OCI-LY1 (cell line): ENCODE measurements around the gene MGA.

Experiments
- H2AFZ ChIP-seq: fragments of 200-600 bp; sonication (generic), shearing (Covaris generic); 2 replicates; pipeline ENCODE4 v1.6.0; 2014; ENCODE audit warnings: antibody characterized with exemption, mild to moderate bottlenecking, low read length
- H3F3A ChIP-seq: fragments of 200-600 bp; sonication (generic), shearing (Covaris generic); 2 replicates; pipeline ENCODE4 v1.6.0; 2014; ENCODE audit warnings: mild to moderate bottlenecking, antibody characterized with exemption, low read length, moderate library complexity; ENCODE audit not compliant: insufficient read depth
- H3K27ac ChIP-seq: fragments of 200-600 bp; sonication (generic); 2 replicates; pipeline ENCODE4 v1.5.1; 2014; ENCODE audit warnings: low read length, mixed run types, mild to moderate bottlenecking, low read depth; ENCODE audit not compliant: poor library complexity, severe bottlenecking
- H3K27me3 ChIP-seq: fragments of 200-600 bp; sonication (generic); 2 replicates; pipeline ENCODE4 v1.6.0; 2014; ENCODE audit warnings: antibody characterized with exemption, mild to moderate bottlenecking, low read length, moderate library complexity; ENCODE audit not compliant: insufficient read depth
- H3K36me3 ChIP-seq: fragments of 200-600 bp; sonication (generic); 2 replicates; pipeline ENCODE4 v1.6.1; 2014; ENCODE audit warnings: mild to moderate bottlenecking, antibody characterized with exemption, low read length, moderate library complexity, mixed read lengths; ENCODE audit not compliant: insufficient read depth
- H3K4me1 ChIP-seq: fragments of 200-600 bp; sonication (generic); 2 replicates; pipeline ENCODE4 v1.5.1; 2014; ENCODE audit warnings: mild to moderate bottlenecking, low read length, moderate library complexity; ENCODE audit not compliant: insufficient read depth, severe bottlenecking
- H3K4me2 ChIP-seq: fragments of 200-600 bp; sonication (generic), shearing (Covaris generic); 2 replicates; pipeline ENCODE4 v1.6.1; 2014; ENCODE audit warnings: low read length
- H3K4me3 ChIP-seq: fragments of 200-600 bp; sonication (generic); 2 replicates; pipeline ENCODE4 v1.5.1; 2014; ENCODE audit warnings: low read length, low read depth, mild to moderate bottlenecking, mixed read lengths; ENCODE audit not compliant: poor library complexity, severe bottlenecking
- H3K79me2 ChIP-seq: fragments of 200-600 bp; shearing (Covaris generic); 2 replicates; pipeline ENCODE4 v1.6.1; 2016; ENCODE audit warnings: mixed run types, low read length, mixed read lengths; ENCODE audit not compliant: insufficient read depth
- H3K9ac ChIP-seq: fragments of 200-600 bp; sonication (generic), shearing (Covaris generic); 2 replicates; pipeline ENCODE4 v1.6.1; 2014; ENCODE audit warnings: mild to moderate bottlenecking, low read length, mixed read lengths
- H3K9me2 ChIP-seq: fragments of 200-600 bp; sonication (generic), shearing (Covaris generic); 2 replicates; pipeline ENCODE4 v1.6.1; 2014; ENCODE audit warnings: low read depth, mild to moderate bottlenecking, low read length, mixed read lengths
- H3K9me3 ChIP-seq: fragments of 200-600 bp; shearing (Covaris generic); 2 replicates; pipeline ENCODE4 v1.6.1; 2014; ENCODE audit warnings: low read length, mixed read lengths
- H4K20me1 ChIP-seq: fragments of 200-600 bp; sonication (generic), shearing (Covaris generic); 2 replicates; pipeline ENCODE4 v1.6.0; 2016; ENCODE audit warnings: mild to moderate bottlenecking, low read length; ENCODE audit not compliant: insufficient read depth
- EZH2 ChIP-seq: fragments of 200-600 bp; sonication (generic), shearing (Covaris generic); IDR thresholded peaks from 2 replicates; pipeline ENCODE4 v1.8.0; 2017; ENCODE audit warnings: borderline replicate concordance, mixed run types, mild to moderate bottlenecking, antibody characterized with exemption, low read length, moderate library complexity, mixed read lengths
- TF ChIP-seq, protein P1 (sequence below): fragments of 200-600 bp; sonication (generic), shearing (Covaris generic); IDR thresholded peaks from 2 replicates; pipeline ENCODE4 v1.5.1; 2017; ENCODE audit warnings: mild to moderate bottlenecking, antibody characterized with exemption, low read length, moderate library complexity, mixed read lengths

Gene MGA

DNA sequence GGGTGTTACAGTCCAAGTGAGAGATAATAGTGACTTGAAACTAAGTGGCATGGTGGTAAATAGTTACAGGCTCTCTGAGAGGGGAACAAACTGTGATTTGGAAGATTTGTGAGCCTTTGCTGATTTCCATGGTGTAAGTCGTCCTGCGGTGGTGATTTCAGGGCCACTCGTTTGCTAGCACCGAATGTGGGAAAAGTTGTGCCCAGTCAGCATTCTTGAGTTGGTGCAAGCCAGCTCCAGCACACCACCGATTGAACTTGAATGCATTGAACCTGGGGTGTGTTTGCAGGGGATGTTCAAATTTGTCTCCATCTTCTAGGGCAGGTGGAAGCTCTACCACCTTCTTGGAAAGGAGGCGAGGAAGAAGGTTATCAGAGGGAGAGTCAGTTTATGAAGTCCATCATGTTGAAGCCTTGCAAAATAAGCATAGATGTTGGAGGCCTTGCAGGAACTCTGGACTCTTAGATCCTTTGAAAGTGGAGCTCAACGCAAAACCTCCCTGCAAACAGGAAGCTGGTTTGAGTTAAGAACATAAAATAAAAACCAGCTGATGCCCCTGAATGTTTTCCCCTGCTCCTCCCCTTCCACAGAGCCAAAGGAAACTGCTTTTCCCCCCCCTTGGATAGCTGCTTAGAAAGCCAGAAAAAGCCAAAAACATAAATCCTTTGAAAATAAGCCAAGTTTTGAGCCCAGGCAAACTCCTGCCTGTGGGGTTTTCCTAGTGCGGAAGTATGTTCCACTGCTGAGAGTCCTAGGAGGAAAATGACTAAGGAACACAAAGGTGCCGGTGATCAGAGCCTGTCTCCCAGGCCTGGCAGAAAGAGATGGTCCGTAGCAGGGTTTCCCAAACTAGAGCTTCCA, 136.0 kb downstream of the MGA start:
- H3K4me1 ChIP-seq: peaks cover 48% of the 10 kb centered on the region
- H3K79me2 ChIP-seq: no peaks in the 10 kb centered on the region

DNA sequence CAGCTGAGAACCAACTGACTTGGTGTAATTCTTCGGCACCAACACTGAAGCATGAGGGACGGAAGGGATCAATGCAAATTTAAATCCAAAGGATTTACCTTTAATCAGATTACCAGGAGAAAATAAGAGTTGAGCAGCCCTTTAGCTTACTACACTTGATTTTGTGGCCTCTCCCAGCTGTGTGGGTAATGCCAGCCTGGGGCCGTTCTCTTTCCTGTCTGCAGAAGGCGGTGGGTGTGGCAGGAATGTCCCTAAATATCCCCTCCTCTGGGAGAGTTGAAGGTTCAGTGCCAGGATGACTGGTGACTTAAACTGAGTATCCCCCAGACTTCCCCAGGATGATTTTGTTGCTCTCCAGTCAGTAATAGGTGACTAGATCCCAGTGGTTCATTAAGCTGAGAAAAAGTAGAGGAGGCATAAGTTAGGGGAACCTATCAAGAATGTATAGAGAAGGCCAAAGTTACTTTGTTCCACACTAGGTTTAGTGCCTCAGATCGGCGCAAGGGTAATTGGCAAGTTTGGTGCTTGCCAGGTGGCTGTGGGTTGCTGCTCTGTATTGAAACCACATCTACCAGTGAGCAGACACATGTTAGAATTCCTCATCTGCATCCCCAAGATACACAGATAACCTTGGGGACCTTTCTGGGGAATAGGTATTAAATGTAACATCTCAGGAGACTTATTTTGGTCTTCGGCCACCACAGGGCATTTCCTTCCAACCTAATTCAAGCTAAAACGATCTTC, 137.2 kb downstream of the MGA start:
- Histone ChIP-seq H2AFZ (no peak overlapping the region), H3K4me2 (no peak overlapping the region), H3K9ac (no peak overlapping the region), H3K27me3 (no peaks in the 10 kb centered on the region), H3K79me2 (no peaks in the 10 kb centered on the region), H3K27ac (no peak overlapping the region), H3K9me3 (peaks cover 5% of the 10 kb centered on the region; the same call in 1 of the 2 replicates), H3K4me3 (no peak overlapping the region), H3F3A (no peaks in the 10 kb centered on the region), H4K20me1 (no peaks in the 10 kb centered on the region), H3K36me3 (peaks cover 15% of the 10 kb centered on the region), H3K4me1 (peaks cover 36% of the 10 kb centered on the region), H3K9me2 (no peaks in the 10 kb centered on the region)
- TF ChIP-seq, protein P1, sequence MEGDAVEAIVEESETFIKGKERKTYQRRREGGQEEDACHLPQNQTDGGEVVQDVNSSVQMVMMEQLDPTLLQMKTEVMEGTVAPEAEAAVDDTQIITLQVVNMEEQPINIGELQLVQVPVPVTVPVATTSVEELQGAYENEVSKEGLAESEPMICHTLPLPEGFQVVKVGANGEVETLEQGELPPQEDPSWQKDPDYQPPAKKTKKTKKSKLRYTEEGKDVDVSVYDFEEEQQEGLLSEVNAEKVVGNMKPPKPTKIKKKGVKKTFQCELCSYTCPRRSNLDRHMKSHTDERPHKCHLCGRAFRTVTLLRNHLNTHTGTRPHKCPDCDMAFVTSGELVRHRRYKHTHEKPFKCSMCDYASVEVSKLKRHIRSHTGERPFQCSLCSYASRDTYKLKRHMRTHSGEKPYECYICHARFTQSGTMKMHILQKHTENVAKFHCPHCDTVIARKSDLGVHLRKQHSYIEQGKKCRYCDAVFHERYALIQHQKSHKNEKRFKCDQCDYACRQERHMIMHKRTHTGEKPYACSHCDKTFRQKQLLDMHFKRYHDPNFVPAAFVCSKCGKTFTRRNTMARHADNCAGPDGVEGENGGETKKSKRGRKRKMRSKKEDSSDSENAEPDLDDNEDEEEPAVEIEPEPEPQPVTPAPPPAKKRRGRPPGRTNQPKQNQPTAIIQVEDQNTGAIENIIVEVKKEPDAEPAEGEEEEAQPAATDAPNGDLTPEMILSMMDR: no peak
- TF ChIP-seq EZH2: no peak

More for the DNA sequence above, 136.0 kb downstream of the MGA start:
- Histone ChIP-seq H3K36me3 (peaks cover 9% of the 10 kb centered on the region), H3K4me2 (no peak overlapping the region), H3K27me3 (no peaks in the 10 kb centered on the region), H2AFZ (no peak overlapping the region), H3K4me3 (no peak overlapping the region), H3F3A (no peaks in the 10 kb centered on the region), H3K9me2 (no peaks in the 10 kb centered on the region), H4K20me1 (no peaks in the 10 kb centered on the region), H3K27ac (peak overlapping the region; percentile 52), H3K9me3 (peaks cover 1% of the 10 kb centered on the region; the same call in 1 of the 2 replicates), H3K9ac (no peak overlapping the region)
- no peak for TF ChIP-seq EZH2
- TF ChIP-seq, protein P1: no peak

DNA sequence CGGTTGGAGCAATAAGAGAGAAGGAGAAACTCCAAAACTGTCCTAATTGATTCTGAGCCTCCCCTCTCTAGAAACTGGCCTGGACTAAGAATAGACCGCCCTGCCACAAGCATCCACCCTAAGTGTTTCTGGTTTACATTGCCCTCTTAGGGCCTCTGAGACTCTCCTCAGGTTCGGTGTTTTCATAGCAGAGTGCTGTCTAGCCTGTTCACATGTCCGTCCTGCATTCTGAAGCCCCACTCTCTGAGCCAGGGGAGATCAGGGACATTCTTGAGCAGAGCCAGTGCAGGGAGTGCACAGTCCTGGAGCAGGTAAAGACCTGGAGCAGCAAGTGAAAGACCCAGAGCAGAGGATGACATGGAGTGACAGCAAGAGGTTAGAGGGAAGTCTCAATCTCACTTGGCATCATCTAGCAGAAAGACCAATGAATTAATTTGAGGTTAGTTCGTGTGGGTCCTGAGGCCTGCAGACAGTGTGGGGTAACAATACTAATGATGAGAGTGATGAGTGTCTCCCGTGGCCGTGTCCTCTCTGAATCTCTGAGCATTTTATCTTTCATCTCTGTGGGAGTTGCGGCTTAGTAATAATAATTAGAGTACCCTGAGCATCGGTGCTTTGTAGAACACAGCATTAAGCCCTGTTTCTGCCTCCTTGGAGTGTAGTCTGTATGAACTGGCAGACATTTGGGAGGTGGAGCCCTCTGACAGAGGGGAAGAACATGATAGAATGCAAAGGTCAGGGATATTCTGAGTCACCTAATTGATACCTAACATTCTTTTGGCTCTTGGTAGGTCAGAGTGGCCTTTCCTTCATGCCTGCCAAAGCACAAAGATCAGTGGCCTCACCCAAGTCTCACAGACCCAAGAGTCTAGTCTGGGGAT, 138.6 kb downstream of the MGA start:
- H3F3A ChIP-seq: no peaks in the 10 kb centered on the region
- peaks cover 15% of the 10 kb centered on the region for H3K36me3 ChIP-seq
- peaks cover 35% of the 10 kb centered on the region for H3K4me1 ChIP-seq
- H2AFZ ChIP-seq: no peak overlapping the region
- no peak for TF ChIP-seq EZH2
- TF ChIP-seq, protein P1: no peak
- no peaks in the 10 kb centered on the region for H4K20me1 ChIP-seq
- no peaks in the 10 kb centered on the region for H3K27me3 ChIP-seq
- no peaks in the 10 kb centered on the region for H3K79me2 ChIP-seq
- H3K9me2 ChIP-seq: no peaks in the 10 kb centered on the region
- no peak overlapping the region for H3K4me2 ChIP-seq
- H3K27ac ChIP-seq: no peak overlapping the region
- H3K9ac ChIP-seq: no peak overlapping the region
- H3K9me3 ChIP-seq: peaks cover 5% of the 10 kb centered on the region; the same call in 1 of the 2 replicates
- no peak overlapping the region for H3K4me3 ChIP-seq
